Measurements from ENCODE around the gene ATF7IP.

Gene ATF7IP

DNA sequence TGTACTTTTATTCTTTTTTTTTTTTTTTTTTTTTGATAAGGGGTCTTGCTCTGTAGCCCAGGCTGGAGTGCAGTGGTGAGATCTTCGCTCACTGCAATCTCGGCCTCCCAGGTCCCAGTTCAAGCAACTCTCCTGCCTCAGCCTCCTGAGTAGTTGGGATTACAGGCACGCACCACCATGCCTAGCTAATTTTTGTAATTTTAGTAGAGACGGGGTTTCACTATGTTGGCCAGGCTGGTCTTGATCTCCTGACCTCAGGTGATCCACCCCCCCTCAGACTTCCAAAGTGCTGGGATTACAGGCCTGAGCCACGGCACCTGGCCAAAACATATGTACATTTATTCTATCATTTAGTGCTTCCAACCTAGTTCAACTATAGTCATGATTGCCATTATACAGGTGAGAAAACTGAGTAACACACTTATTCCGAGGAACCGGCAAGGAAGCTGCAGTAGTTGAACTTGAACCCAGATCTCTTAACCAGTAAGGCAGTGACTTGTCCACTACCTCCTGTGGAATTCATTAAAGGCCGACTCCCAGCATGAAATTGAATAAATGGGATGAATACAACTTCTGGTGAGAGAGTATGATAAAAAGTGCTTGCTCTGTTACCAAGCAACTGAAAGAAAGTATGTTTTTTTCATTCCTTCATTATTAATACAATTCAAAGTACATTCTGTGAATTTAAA is 755 bp upstream of the ATF7IP start:
- H2BK5ac ChIP-seq (ENCODE audit: low read length): no peak overlapping the region
- no peak overlapping the region for H2BK15ac ChIP-seq (ENCODE audit: low read length)
- H2AK5ac ChIP-seq (ENCODE audit: low read depth, low read length): no peak overlapping the region
- H3K4ac ChIP-seq (ENCODE audit: low read length): no peak overlapping the region
- H2AFZ ChIP-seq (ENCODE audit: low read length): peak overlapping the region; percentile 94
- no peak overlapping the region for H4K8ac ChIP-seq (ENCODE audit: low read depth, low read length)
- no peaks in the 10 kb centered on the region for H3K27me3 ChIP-seq (ENCODE audit: control insufficient read depth in 3 of 3, insufficient read depth in 3 of 3, low read depth in 1 of 3, low read length in 3 of 3)
- H2BK120ac ChIP-seq (ENCODE audit: low read depth, low read length): no peak overlapping the region
- H3K4me3 ChIP-seq (ENCODE audit: low read length in 2 of 2): peak overlapping the region in 1 of 2 donors; percentile 58
- no peak overlapping the region for H3K9ac ChIP-seq (ENCODE audit: low read depth, low read length, poor library complexity)
- no peaks in the 10 kb centered on the region for H3K4me1 ChIP-seq (ENCODE audit: control insufficient read depth in 2 of 2, insufficient read depth in 1 of 2, low read depth in 1 of 2, low read length in 2 of 2)
- H3K36me3 ChIP-seq (replicated peaks in 1 of 2; ENCODE audit: control insufficient read depth in 2 of 2, insufficient read depth in 2 of 2, low read length in 2 of 2): peaks cover 0 to 5% of the 10 kb centered on the region in 2 donors
- DNase-seq (ENCODE audit: low spot score): no peak
- H3K14ac ChIP-seq (ENCODE audit: low read length): no peak overlapping the region
- H4K91ac ChIP-seq (ENCODE audit: low read depth, low read length, poor library complexity): no peak overlapping the region
- H3K4me2 ChIP-seq (ENCODE audit: insufficient read depth, low read length, poor library complexity, severe bottlenecking): no peak overlapping the region
- H3K27ac ChIP-seq (replicated peaks; ENCODE audit: low read length): peak overlapping the region; percentile 30
- H3K23ac ChIP-seq (ENCODE audit: low read depth, low read length, poor library complexity): no peak overlapping the region
- peaks cover 2 to 10% of the 10 kb centered on the region in 2 donors for H3K9me3 ChIP-seq (replicated peaks in 1 of 2; ENCODE audit: control insufficient read depth in 2 of 2, insufficient read depth in 1 of 2, low read depth in 1 of 2, low read length in 2 of 2)
- no peaks in the 10 kb centered on the region for H3K79me1 ChIP-seq (ENCODE audit: low read depth, low read length)
- H3K18ac ChIP-seq (ENCODE audit: low read length): no peak overlapping the region
- WGBS, 2 donors (ENCODE audit: extremely low coverage in 2 of 2, insufficient read length in 2 of 2, insufficient replicate concordance in 1 of 2): no CpG with 5 or more reads among the region's 8 CpGs
- no peak overlapping the region for H2BK12ac ChIP-seq (ENCODE audit: low read length)

DNA sequence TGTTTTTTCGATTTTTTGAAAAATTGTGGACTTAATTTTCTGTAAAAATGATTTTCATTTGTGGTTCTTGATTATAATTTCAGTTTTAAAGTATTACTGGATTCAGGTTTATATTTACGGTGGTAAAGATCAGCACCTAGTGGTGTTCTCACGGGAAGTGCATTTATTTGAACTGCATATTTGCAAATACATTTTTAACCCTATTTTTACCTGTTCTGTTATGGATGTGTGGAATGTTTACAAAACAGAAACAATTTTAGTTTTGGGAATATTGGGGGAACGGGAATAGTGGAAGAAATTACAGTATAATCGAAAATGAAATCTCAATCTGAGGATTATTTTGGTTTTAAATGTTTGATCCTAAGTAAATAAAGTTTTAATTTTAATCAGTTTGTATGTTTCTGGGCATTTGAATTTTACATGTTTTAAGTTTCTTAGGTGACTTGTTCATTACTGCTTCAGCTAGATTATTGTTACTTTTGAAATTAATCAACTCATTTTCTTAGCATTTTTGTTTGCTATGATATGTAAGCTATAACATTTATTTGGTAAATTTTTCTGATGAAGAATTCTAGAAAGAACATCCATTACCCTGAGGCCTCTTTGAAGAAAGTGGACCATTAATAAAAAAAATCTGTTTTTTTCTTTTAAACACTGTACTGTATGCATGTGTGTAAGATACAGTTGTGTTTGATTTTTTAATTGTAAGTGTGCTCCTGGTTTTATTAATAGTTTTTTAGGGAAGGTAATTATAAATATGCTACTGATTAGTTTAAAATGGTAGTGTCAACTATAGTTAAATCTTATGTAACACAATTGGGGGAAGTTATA is 942 bp downstream of the ATF7IP start:
- no peak overlapping the region for H3K27ac ChIP-seq (replicated peaks; ENCODE audit: low read length)
- H2BK15ac ChIP-seq (ENCODE audit: low read length): no peak overlapping the region
- H3K4me1 ChIP-seq (ENCODE audit: control insufficient read depth in 2 of 2, insufficient read depth in 1 of 2, low read depth in 1 of 2, low read length in 2 of 2): no peaks in the 10 kb centered on the region
- H3K4ac ChIP-seq (ENCODE audit: low read length): no peak overlapping the region
- H3K18ac ChIP-seq (ENCODE audit: low read length): no peak overlapping the region
- H3K27me3 ChIP-seq (ENCODE audit: control insufficient read depth in 3 of 3, insufficient read depth in 3 of 3, low read depth in 1 of 3, low read length in 3 of 3): no peaks in the 10 kb centered on the region
- H3K36me3 ChIP-seq (replicated peaks in 1 of 2; ENCODE audit: control insufficient read depth in 2 of 2, insufficient read depth in 2 of 2, low read length in 2 of 2): peaks cover 0 to 5% of the 10 kb centered on the region in 2 donors
- H2BK120ac ChIP-seq (ENCODE audit: low read depth, low read length): no peak overlapping the region
- no peak overlapping the region for H3K4me2 ChIP-seq (ENCODE audit: insufficient read depth, low read length, poor library complexity, severe bottlenecking)
- no peak overlapping the region for H4K91ac ChIP-seq (ENCODE audit: low read depth, low read length, poor library complexity)
- peak overlapping the region; percentile 94 for H2AFZ ChIP-seq (ENCODE audit: low read length)
- H3K9ac ChIP-seq (ENCODE audit: low read depth, low read length, poor library complexity): no peak overlapping the region
- H2AK5ac ChIP-seq (ENCODE audit: low read depth, low read length): no peak overlapping the region
- no peak overlapping the region for H3K14ac ChIP-seq (ENCODE audit: low read length)
- WGBS, 2 donors (ENCODE audit: extremely low coverage in 2 of 2, insufficient read length in 2 of 2, insufficient replicate concordance in 1 of 2): no CpG with 5 or more reads among the region's 5 CpGs
- H3K4me3 ChIP-seq (ENCODE audit: low read length in 2 of 2): peak overlapping the region; percentile 58 to 81
- no peak overlapping the region for H2BK12ac ChIP-seq (ENCODE audit: low read length)
- peaks cover 2 to 10% of the 10 kb centered on the region in 2 donors for H3K9me3 ChIP-seq (replicated peaks in 1 of 2; ENCODE audit: control insufficient read depth in 2 of 2, insufficient read depth in 1 of 2, low read depth in 1 of 2, low read length in 2 of 2)
- no peak overlapping the region for H2BK5ac ChIP-seq (ENCODE audit: low read length)
- DNase-seq (ENCODE audit: low spot score): no peak
- no peaks in the 10 kb centered on the region for H3K79me1 ChIP-seq (ENCODE audit: low read depth, low read length)
- no peak overlapping the region for H3K23ac ChIP-seq (ENCODE audit: low read depth, low read length, poor library complexity)
- no peak overlapping the region for H4K8ac ChIP-seq (ENCODE audit: low read depth, low read length)

DNA sequence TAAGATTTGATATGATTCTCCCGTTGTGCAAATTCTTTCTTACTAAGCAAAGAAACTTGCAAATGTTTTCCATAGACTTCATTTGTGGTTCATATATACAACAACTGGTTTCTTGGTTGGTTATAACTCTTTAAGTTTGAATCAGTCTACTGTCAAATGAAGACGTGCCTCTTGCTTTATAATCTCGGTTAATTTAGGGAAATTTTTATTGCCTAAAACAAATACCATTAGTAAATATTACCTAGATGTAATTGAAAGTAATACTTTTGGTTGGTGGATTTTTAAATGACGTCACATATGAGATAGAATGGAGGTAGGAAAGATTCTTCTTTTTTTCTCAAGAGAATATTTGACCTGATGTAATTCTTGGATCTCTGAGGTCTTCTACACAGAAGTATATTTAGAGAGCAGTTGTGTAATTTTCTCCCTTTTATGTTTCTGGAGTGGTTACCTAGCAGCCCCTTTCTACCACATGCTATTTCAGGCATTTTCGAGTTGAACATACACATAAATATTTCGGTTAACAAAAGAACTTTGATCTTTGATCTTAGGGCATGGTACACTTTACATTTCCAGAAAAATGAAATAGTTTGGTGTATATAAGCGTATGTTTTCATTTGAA is 1.7 kb downstream of the ATF7IP start:
- Histone ChIP-seq H2BK120ac (ENCODE audit: low read depth, low read length) (no peak overlapping the region), H3K27ac (replicated peaks; ENCODE audit: low read length) (no peak overlapping the region), H3K36me3 (replicated peaks in 1 of 2; ENCODE audit: control insufficient read depth in 2 of 2, insufficient read depth in 2 of 2, low read length in 2 of 2) (peaks cover 0 to 5% of the 10 kb centered on the region in 2 donors), H3K23ac (ENCODE audit: low read depth, low read length, poor library complexity) (no peak overlapping the region), H3K14ac (ENCODE audit: low read length) (no peak overlapping the region), H3K4ac (ENCODE audit: low read length) (no peak overlapping the region), H4K8ac (ENCODE audit: low read depth, low read length) (no peak overlapping the region), H3K4me2 (ENCODE audit: insufficient read depth, low read length, poor library complexity, severe bottlenecking) (peak overlapping the region; percentile 25), H2BK5ac (ENCODE audit: low read length) (no peak overlapping the region), H3K9ac (ENCODE audit: low read depth, low read length, poor library complexity) (no peak overlapping the region), H3K4me1 (ENCODE audit: control insufficient read depth in 2 of 2, insufficient read depth in 1 of 2, low read depth in 1 of 2, low read length in 2 of 2) (no peaks in the 10 kb centered on the region), H4K91ac (ENCODE audit: low read depth, low read length, poor library complexity) (no peak overlapping the region), H2AFZ (ENCODE audit: low read length) (peak overlapping the region; percentile 65), H3K27me3 (ENCODE audit: control insufficient read depth in 3 of 3, insufficient read depth in 3 of 3, low read depth in 1 of 3, low read length in 3 of 3) (no peaks in the 10 kb centered on the region), H2BK12ac (ENCODE audit: low read length) (no peak overlapping the region), H2AK5ac (ENCODE audit: low read depth, low read length) (no peak overlapping the region), H3K4me3 (ENCODE audit: low read length in 2 of 2) (peak overlapping the region; percentile 38 to 58), H3K79me1 (ENCODE audit: low read depth, low read length) (no peaks in the 10 kb centered on the region), H3K9me3 (replicated peaks in 1 of 2; ENCODE audit: control insufficient read depth in 2 of 2, insufficient read depth in 1 of 2, low read depth in 1 of 2, low read length in 2 of 2) (peaks cover 2 to 10% of the 10 kb centered on the region in 2 donors), H3K18ac (ENCODE audit: low read length) (no peak overlapping the region), H2BK15ac (ENCODE audit: low read length) (no peak overlapping the region)
- 100% methylated on average over 1 of the region's 7 CpGs; no CpG with 5 or more reads in 1 of the 2 donors for WGBS, 2 donors (ENCODE audit: extremely low coverage in 2 of 2, insufficient read length in 2 of 2, insufficient replicate concordance in 1 of 2)
- DNase-seq (ENCODE audit: low spot score): no peak

DNA sequence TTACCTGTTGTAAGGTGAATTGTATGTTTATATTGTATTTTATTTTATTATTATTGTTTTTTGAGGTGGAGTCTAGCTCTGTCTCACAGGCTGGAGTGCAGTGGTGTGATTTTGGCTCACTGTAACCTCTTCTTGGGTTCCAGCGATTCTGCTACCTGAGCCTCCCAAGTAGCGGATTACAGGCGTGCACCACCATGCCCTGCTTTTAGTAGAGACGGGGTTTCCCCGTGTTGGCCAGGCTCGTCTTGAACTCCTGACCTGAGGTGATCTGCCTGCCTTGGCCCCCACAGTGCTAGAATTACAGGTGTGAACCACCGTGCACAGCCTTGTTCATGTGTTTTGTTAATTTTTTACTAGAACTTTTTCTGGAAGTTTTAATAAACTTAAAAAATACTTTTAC is 3.8 kb downstream of the ATF7IP start:
- no peaks in the 10 kb centered on the region for H3K27me3 ChIP-seq (ENCODE audit: control insufficient read depth in 3 of 3, insufficient read depth in 3 of 3, low read depth in 1 of 3, low read length in 3 of 3)
- H2BK15ac ChIP-seq (ENCODE audit: low read length): no peak overlapping the region
- H2BK5ac ChIP-seq (ENCODE audit: low read length): no peak overlapping the region
- no peak overlapping the region for H3K4me3 ChIP-seq (ENCODE audit: low read length in 2 of 2)
- H3K14ac ChIP-seq (ENCODE audit: low read length): no peak overlapping the region
- no peak overlapping the region for H2AK5ac ChIP-seq (ENCODE audit: low read depth, low read length)
- no peak overlapping the region for H3K9ac ChIP-seq (ENCODE audit: low read depth, low read length, poor library complexity)
- H3K79me1 ChIP-seq (ENCODE audit: low read depth, low read length): no peaks in the 10 kb centered on the region
- H3K27ac ChIP-seq (replicated peaks; ENCODE audit: low read length): peak overlapping the region; percentile 47
- no CpG with 5 or more reads among the region's 7 CpGs for WGBS, 2 donors (ENCODE audit: extremely low coverage in 2 of 2, insufficient read length in 2 of 2, insufficient replicate concordance in 1 of 2)
- no peaks in the 10 kb centered on the region for H3K4me1 ChIP-seq (ENCODE audit: control insufficient read depth in 2 of 2, insufficient read depth in 1 of 2, low read depth in 1 of 2, low read length in 2 of 2)
- H2AFZ ChIP-seq (ENCODE audit: low read length): no peak overlapping the region
- no peak overlapping the region for H3K23ac ChIP-seq (ENCODE audit: low read depth, low read length, poor library complexity)
- H4K91ac ChIP-seq (ENCODE audit: low read depth, low read length, poor library complexity): no peak overlapping the region
- H4K8ac ChIP-seq (ENCODE audit: low read depth, low read length): no peak overlapping the region
- DNase-seq (ENCODE audit: low spot score): no peak
- H3K36me3 ChIP-seq (replicated peaks in 1 of 2; ENCODE audit: control insufficient read depth in 2 of 2, insufficient read depth in 2 of 2, low read length in 2 of 2): peaks cover 0 to 5% of the 10 kb centered on the region in 2 donors
- H3K18ac ChIP-seq (ENCODE audit: low read length): no peak overlapping the region
- H3K4me2 ChIP-seq (ENCODE audit: insufficient read depth, low read length, poor library complexity, severe bottlenecking): no peak overlapping the region
- H2BK120ac ChIP-seq (ENCODE audit: low read depth, low read length): no peak overlapping the region
- H3K9me3 ChIP-seq (replicated peaks in 1 of 2; ENCODE audit: control insufficient read depth in 2 of 2, insufficient read depth in 1 of 2, low read depth in 1 of 2, low read length in 2 of 2): peaks cover 2 to 10% of the 10 kb centered on the region in 2 donors
- no peak overlapping the region for H3K4ac ChIP-seq (ENCODE audit: low read length)
- H2BK12ac ChIP-seq (ENCODE audit: low read length): no peak overlapping the region
